DND-41 (cell line): ENCODE data around the gene CUEDC2.

Experiments used
- ATAC-seq: fragments of 200-7000 bp; cut with Tn5 transposase; 3 replicates; pipeline ENCODE4 v1.9.1; 2021; ENCODE audit warnings: low read depth; ENCODE audit not compliant: insufficient read depth
- DNase-seq: peaks from one replicate; pipeline ENCODE4 v3.0.0-alpha.2; 2020
- H2AFZ ChIP-seq: 2 replicates; pipeline ENCODE4 v1.6.0; 2012; ENCODE audit warnings: low read depth, low read length
- H3K27ac ChIP-seq: 2 replicates; pipeline ENCODE4 v1.5.1; 2012; ENCODE audit warnings: low read length, inconsistent platforms
- H3K27me3 ChIP-seq: fragments of 200-600 bp; sonication (generic); 2 replicates; pipeline ENCODE4 v1.6.0; 2012; ENCODE audit warnings: low read length, mild to moderate bottlenecking, inconsistent platforms; ENCODE audit not compliant: insufficient read depth, poor library complexity
- H3K36me3 ChIP-seq: 2 replicates; pipeline ENCODE4 v1.5.1; 2012; ENCODE audit warnings: low read length, inconsistent platforms; ENCODE audit not compliant: insufficient read depth
- H3K4me1 ChIP-seq: 2 replicates; pipeline ENCODE4 v1.5.1; 2012; ENCODE audit warnings: mild to moderate bottlenecking, low read length; ENCODE audit not compliant: insufficient read depth
- H3K4me2 ChIP-seq: 2 replicates; pipeline ENCODE4 v1.6.0; 2012; ENCODE audit warnings: mild to moderate bottlenecking, moderate library complexity, low read length, inconsistent platforms; ENCODE audit not compliant: insufficient read depth
- H3K4me3 ChIP-seq, 2 experiments: fragments of 200-600 bp in 1 of 2; shearing (Covaris generic) in 1 of 2; 2 replicates each; pipeline ENCODE4 v1.5.1; 2012 to 2016; ENCODE audit warnings: inconsistent platforms in 2 of 2, low read length in 2 of 2, mild to moderate bottlenecking in 2 of 2, low read depth in 1 of 2, moderate library complexity in 1 of 2
- H3K79me2 ChIP-seq: 2 replicates; pipeline ENCODE4 v1.6.0; 2012; ENCODE audit warnings: low read length, inconsistent platforms; ENCODE audit not compliant: insufficient read depth
- H3K9ac ChIP-seq: 2 replicates; pipeline ENCODE4 v1.6.0; 2012; ENCODE audit warnings: low read depth, mild to moderate bottlenecking, inconsistent platforms, low read length, moderate library complexity
- H3K9me3 ChIP-seq: 2 replicates; pipeline ENCODE4 v1.5.1; 2012; ENCODE audit warnings: low read length, moderate library complexity, mild to moderate bottlenecking, inconsistent platforms; ENCODE audit not compliant: insufficient read depth, severe bottlenecking
- H4K20me1 ChIP-seq: 2 replicates; pipeline ENCODE4 v1.6.0; 2012; ENCODE audit warnings: low read length; ENCODE audit not compliant: insufficient read depth
- EZH2 ChIP-seq: IDR thresholded peaks from 3 replicates; pipeline ENCODE4 v1.6.1; 2012; ENCODE audit warnings: borderline replicate concordance, low read depth, mild to moderate bottlenecking, moderate library complexity, low read length, inconsistent platforms; ENCODE audit not compliant: severe bottlenecking
- TF ChIP-seq, protein P1 (sequence below): IDR thresholded peaks from 2 replicates; pipeline ENCODE4 v1.5.1; 2012; ENCODE audit warnings: borderline replicate concordance, low read length, moderate library complexity, mild to moderate bottlenecking; ENCODE audit not compliant: poor library complexity, severe bottlenecking; ENCODE audit errors: extremely low read depth

Gene CUEDC2

DNA sequence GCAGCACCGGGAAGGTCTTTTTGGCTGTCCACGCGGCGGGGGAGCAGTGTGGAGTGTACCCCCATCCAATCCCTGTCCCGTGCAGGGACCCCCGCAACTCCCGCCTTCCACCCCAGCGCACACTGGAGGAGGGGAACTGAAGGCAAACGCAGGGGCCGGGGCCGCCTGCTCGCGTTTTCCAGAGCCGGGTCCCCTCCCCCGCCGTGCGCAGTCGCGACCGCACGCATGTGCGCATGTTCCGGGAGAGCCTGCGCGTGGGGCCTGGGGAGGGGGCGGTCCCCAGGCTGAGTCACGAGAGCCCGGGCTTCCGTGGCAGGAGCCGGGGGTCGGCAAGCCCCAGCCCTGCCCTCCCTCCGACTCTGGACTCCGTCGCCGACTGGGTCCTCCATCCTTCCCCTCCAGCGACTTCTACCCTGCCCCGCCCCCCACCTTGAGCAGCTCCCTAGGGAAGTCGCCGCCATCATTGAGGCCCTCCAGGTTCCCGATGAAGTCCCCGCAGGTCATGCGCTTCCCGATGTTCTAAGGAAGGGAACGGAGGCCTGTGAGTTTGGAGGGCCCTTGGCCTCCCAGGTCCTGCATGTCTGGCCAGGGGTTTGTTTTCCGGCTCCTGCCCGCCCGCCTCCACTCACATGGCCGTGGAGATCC is 21.8 kb downstream of the CUEDC2 start:
- Histone ChIP-seq H3K36me3 (no peaks in the 10 kb centered on the region), H3K4me2 (no peak overlapping the region), H3K4me3 (no peak overlapping the region), H3K27ac (no peak overlapping the region), H2AFZ (no peak overlapping the region), H3K79me2 (no peaks in the 10 kb centered on the region), H3K9ac (no peak overlapping the region), H3K9me3 (no peaks in the 10 kb centered on the region), H4K20me1 (peaks cover 10% of the 10 kb centered on the region), H3K4me1 (peaks cover 10% of the 10 kb centered on the region), H3K27me3 (peaks cover 35% of the 10 kb centered on the region)
- no peak for ATAC-seq
- TF ChIP-seq, protein P1, sequence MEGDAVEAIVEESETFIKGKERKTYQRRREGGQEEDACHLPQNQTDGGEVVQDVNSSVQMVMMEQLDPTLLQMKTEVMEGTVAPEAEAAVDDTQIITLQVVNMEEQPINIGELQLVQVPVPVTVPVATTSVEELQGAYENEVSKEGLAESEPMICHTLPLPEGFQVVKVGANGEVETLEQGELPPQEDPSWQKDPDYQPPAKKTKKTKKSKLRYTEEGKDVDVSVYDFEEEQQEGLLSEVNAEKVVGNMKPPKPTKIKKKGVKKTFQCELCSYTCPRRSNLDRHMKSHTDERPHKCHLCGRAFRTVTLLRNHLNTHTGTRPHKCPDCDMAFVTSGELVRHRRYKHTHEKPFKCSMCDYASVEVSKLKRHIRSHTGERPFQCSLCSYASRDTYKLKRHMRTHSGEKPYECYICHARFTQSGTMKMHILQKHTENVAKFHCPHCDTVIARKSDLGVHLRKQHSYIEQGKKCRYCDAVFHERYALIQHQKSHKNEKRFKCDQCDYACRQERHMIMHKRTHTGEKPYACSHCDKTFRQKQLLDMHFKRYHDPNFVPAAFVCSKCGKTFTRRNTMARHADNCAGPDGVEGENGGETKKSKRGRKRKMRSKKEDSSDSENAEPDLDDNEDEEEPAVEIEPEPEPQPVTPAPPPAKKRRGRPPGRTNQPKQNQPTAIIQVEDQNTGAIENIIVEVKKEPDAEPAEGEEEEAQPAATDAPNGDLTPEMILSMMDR, result no peak
- no peak for TF ChIP-seq EZH2
- DNase-seq, result no peak

DNA sequence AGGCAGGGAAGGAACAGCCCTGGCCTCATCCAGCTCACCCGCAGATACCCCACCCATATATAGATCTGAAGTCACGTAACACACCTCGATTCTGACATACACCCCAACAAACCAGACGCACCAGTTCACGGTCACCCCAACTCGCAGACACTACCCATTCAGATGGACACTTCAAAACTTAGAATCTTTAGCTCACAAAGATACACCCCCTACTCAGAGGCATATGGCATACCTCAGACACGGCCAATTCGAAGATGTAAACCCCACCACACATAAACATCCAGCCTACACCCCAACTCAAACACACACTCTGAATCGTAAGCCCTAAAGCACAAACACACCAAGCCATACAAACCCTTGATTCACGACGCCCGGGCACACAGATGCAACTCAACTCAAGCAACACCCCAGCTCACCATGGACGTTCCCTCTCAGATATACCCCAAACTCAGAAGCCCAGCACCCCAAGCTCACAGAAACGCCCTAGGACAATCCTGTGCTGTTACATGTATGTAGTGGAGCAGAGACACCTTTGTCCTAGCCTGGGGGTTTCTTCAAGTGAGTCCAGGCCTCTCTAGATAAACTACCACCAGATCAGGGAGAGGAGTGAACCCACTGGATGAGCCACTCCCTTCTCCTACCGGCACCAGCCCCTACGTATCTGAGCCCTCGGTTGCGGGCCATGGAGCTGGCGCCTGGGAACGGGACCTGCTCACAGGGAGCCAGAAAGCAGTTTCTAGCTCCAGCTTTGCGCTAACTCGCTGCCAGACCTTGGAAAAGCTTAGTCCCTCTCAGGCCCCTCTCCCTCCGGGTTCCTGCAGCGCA is 22.6 kb downstream of the CUEDC2 start:
- Histone ChIP-seq H4K20me1 (peaks cover 8% of the 10 kb centered on the region), H3K79me2 (no peaks in the 10 kb centered on the region), H3K36me3 (no peaks in the 10 kb centered on the region), H3K9me3 (no peaks in the 10 kb centered on the region), H3K4me3 (peak overlapping the region in 1 of 2 experiments; percentile 45; a peak in 2 of 4 replicates), H3K27ac (no peak overlapping the region), H3K4me2 (peak overlapping the region; percentile 59), H3K4me1 (peaks cover 10% of the 10 kb centered on the region), H2AFZ (no peak overlapping the region), H3K9ac (no peak overlapping the region), H3K27me3 (peaks cover 35% of the 10 kb centered on the region)
- TF ChIP-seq, protein P1, result no peak
- TF ChIP-seq EZH2, result peak; percentile 56
- DNase-seq, result no peak
- ATAC-seq, result no peak

DNA sequence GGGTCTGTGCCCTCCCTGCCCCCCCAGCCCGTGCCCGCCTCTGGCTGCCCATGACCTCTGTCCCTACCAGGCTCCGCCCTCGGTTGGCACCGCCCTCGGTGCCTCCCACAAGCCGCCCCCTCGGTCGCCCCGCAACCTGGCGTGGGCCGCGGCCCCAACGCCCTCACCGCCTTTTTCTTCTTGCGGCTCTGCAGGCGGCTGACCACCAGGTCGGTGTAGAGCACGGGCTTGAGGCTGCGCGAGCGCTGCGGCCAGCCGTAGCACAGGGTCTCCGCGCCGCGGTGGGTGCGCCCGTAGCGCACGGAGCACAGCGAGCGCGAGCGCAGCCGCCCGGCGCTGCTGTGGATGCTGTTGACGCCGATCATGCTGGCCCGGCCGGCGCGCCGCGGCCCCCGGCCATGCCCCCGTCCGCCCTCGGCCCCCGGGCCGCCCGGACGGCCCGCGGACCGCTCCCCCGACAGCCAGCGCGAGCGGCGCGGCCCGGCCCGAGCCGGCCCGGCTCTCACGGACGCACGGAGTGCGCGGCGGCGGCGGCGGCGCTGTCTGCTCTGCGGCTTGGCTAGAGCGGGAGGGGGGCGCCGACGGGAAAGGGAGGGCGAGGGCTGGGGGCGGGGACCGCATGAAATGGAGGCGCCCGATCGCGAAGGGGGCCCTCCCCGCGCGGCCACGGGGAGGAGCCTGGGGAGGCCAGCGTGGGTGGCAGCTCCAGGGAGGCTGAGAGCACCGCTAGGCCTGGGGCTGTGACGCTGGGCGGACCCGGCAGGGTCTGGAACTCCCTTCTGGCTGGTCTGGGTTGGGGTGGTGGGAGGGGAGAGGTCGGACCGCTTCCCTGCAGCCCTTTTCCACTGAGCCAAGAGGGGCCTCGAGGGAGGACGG is 23.4 kb downstream of the CUEDC2 start:
- no peak overlapping the region; the same call in 1 of the 2 replicates for H3K9ac ChIP-seq
- H3K4me1 ChIP-seq, result peaks cover 10% of the 10 kb centered on the region
- peak; percentile 54 for DNase-seq
- peak overlapping the region in 1 of 2 experiments; percentile 45; a peak in 2 of 4 replicates for H3K4me3 ChIP-seq
- H3K4me2 ChIP-seq, result peak overlapping the region; percentile 59
- no peak overlapping the region for H3K27ac ChIP-seq
- H3K9me3 ChIP-seq, result no peaks in the 10 kb centered on the region
- peak; percentile 63 for ATAC-seq
- no peaks in the 10 kb centered on the region for H3K79me2 ChIP-seq
- no peak for TF ChIP-seq EZH2
- TF ChIP-seq, protein P1, result no peak
- no peaks in the 10 kb centered on the region for H3K36me3 ChIP-seq
- no peak overlapping the region for H2AFZ ChIP-seq
- peaks cover 35% of the 10 kb centered on the region for H3K27me3 ChIP-seq
- H4K20me1 ChIP-seq, result peaks cover 6% of the 10 kb centered on the region
